Measurements from ENCODE around the gene KCNJ14. TPM values are rescaled to one million over a fixed set of nuclear protein-coding genes. Genes with fewer than 3 reads are reported as not detected.

Gene KCNJ14
- polyA plus RNA-seq, 1 experiment = 0.20 TPM

- Histone ChIP-seq H3K9me3 (ENCODE audit: control insufficient read depth, insufficient read depth, low read length) (peaks cover 4% of the 10 kb centered on the region; the same call in 1 of the 2 replicates), H3K27ac (ENCODE audit: low read depth, low read length) (no peak overlapping the region), H3K4me3 (ENCODE audit: low read depth, low read length) (no peak overlapping the region), H3K27me3 (ENCODE audit: control insufficient read depth, insufficient read depth, low read length) (no peaks in the 10 kb centered on the region)
- no peak for TF ChIP-seq CTCF (IDR thresholded peaks at IDR 0.05; ENCODE audit: low read depth, low read length)
- no peak for DNase-seq (ENCODE audit: low read depth, low spot score)
- CTCF ChIA-PET = interaction anchor here (0.7 to 5.3 kb wide), 2 partner anchors 94 to 117 kb away, joined by 5 to 174 read pairs; no protein-coding TSS in a partner anchor
- POLR2A ChIA-PET = no interaction called here
Observed at GRCh38 chr19:48491793-48492123, 36.4 kb downstream of the KCNJ14 start.

GRCh38 chr19:48492925-48493717 is 37.7 kb downstream of the KCNJ14 start:
- DNase-seq (ENCODE audit: low read depth, low spot score) = peak; percentile 91
- H3K9me3 ChIP-seq (ENCODE audit: control insufficient read depth, insufficient read depth, low read length) = peaks cover 4% of the 10 kb centered on the region; the same call in 1 of the 2 replicates
- TF ChIP-seq CTCF (IDR thresholded peaks at IDR 0.05; ENCODE audit: low read depth, low read length) = no peak
- CTCF ChIA-PET = interaction anchor here (0.6 to 4.3 kb wide), 5 partner anchors 13 to 96 kb away, joined by 3 to 24 read pairs (median 7); no protein-coding TSS in a partner anchor
- peak overlapping the region; percentile 69 for H3K4me3 ChIP-seq (ENCODE audit: low read depth, low read length)
- POLR2A ChIA-PET = interaction anchor here (0.5 to 1.5 kb wide), 12 partner anchors 12 to 129 kb away, joined by 3 to 15 read pairs (median 4); partner anchors contain the start of genes KDELR1, RPL18, SPHK2 and SYNGR4
- H3K27me3 ChIP-seq (ENCODE audit: control insufficient read depth, insufficient read depth, low read length) = peaks cover 4% of the 10 kb centered on the region
- H3K27ac ChIP-seq (ENCODE audit: low read depth, low read length) = peak overlapping the region; percentile 31

- DNase-seq (ENCODE audit: low read depth, low spot score) = no peak
- ChIA-PET POLR2A (interaction anchor here (0.5 to 1.5 kb wide), 6 partner anchors 18 to 125 kb away, joined by 3 to 11 read pairs (median 5); partner anchors contain the start of genes RPL18 and SPHK2), CTCF (interaction anchor here (0.6 to 4.3 kb wide), 5 partner anchors 12 to 95 kb away, joined by 3 to 24 read pairs (median 7); no protein-coding TSS in a partner anchor)
Observed at GRCh38 chr19:48493718-48494401, 38.5 kb downstream of the KCNJ14 start.

GRCh38 chr19:48495396-48495795 is 40.0 kb downstream of the KCNJ14 start:
- ChIA-PET CTCF (interaction anchor here (0.6 to 4.3 kb wide), 4 partner anchors 9 to 89 kb away, joined by 3 to 24 read pairs (median 3); no protein-coding TSS in a partner anchor), POLR2A (no interaction called here)

More at GRCh38 chr19:48493718-48494401, 38.5 kb downstream of the KCNJ14 start:
- no peak overlapping the region for H3K27ac ChIP-seq (ENCODE audit: low read depth, low read length)
- H3K9me3 ChIP-seq (ENCODE audit: control insufficient read depth, insufficient read depth, low read length) = peaks cover 4% of the 10 kb centered on the region; the same call in 1 of the 2 replicates
- TF ChIP-seq CTCF (IDR thresholded peaks at IDR 0.05; ENCODE audit: low read depth, low read length) = no peak
- H3K4me3 ChIP-seq (ENCODE audit: low read depth, low read length) = peak overlapping the region; percentile 69
- peaks cover 7% of the 10 kb centered on the region for H3K27me3 ChIP-seq (ENCODE audit: control insufficient read depth, insufficient read depth, low read length)

More at GRCh38 chr19:48495396-48495795, 40.0 kb downstream of the KCNJ14 start:
- no peak for DNase-seq (ENCODE audit: low read depth, low spot score)
- no peak for TF ChIP-seq CTCF (IDR thresholded peaks at IDR 0.05; ENCODE audit: low read depth, low read length)
- Histone ChIP-seq H3K9me3 (ENCODE audit: control insufficient read depth, insufficient read depth, low read length) (peaks cover 4% of the 10 kb centered on the region; the same call in 1 of the 2 replicates), H3K27ac (ENCODE audit: low read depth, low read length) (no peak overlapping the region), H3K27me3 (ENCODE audit: control insufficient read depth, insufficient read depth, low read length) (peaks cover 20% of the 10 kb centered on the region), H3K4me3 (ENCODE audit: low read depth, low read length) (no peak overlapping the region)

Data from AG04450 (cell line).